HepG2 (cell line): Measurements from ENCODE around the gene HOXD12. TPM values are rescaled to one million over a fixed set of nuclear protein-coding genes. Genes with fewer than 3 reads are reported as not detected.

Source experiments
- ATAC-seq: fragments of 200-7000 bp; cut with Tn5 transposase; 3 replicates; pipeline ENCODE4 v1.9.1; 2020; ENCODE audit warnings: mild to moderate bottlenecking, moderate library complexity
- BruUV-seq: library from RNA; stranded (reverse); fragments of 400-500 nt; replicated peaks from 2 replicates; lab custom pipeline; 2021; lab: Mats Ljungman, UMichigan
- CTCF ChIA-PET: fragments of 300-600 bp; formaldehyde crosslinking; extraction: SDS; loops from one replicate; lab custom pipeline; 2021; ENCODE audit warnings: low total read pairs, inconsistent platforms, low intra/inter-chr PET ratio; lab: Yijun Ruan, JAX
- POLR2A ChIA-PET: fragments of 350-600 bp; sonication (Branson Sonifier 250); formaldehyde crosslinking; loops from one replicate; lab custom pipeline; 2020; ENCODE audit warnings: antibody characterized with exemption, inconsistent platforms; lab: Yijun Ruan, JAX
- DNase-seq: peaks from one replicate; pipeline ENCODE4 v3.0.0-alpha.2; 2015; ENCODE audit warnings: low spot score
- FAIRE-seq: peaks from 3 replicates; lab custom pipeline; 2011; peaks lifted over from hg19 to GRCh38; lab: Jason Lieb, UNC
- H2AFZ ChIP-seq: one replicate; pipeline ENCODE4 v1.6.1; 2011; ENCODE audit warnings: low read length, inconsistent platforms
- H3K27ac ChIP-seq: fragments of 300-600 bp; 3 replicates; pipeline ENCODE4 v1.8.0; 2011; ENCODE audit warnings: mixed run types, mild to moderate bottlenecking, mixed read lengths, low read length, inconsistent platforms; ENCODE audit not compliant: insufficient read depth; ENCODE audit errors: extremely low read length
- H3K27me3 ChIP-seq, 2 experiments: fragments of 200-600 bp in 1 of 2; 2 replicates in 1 of 2; 3 replicates in 1 of 2; pipeline versions ENCODE4 v1.6.0 to v1.8.0; 2011; ENCODE audit warnings: low read length in 2 of 2, mild to moderate bottlenecking in 2 of 2, moderate library complexity in 2 of 2, inconsistent platforms in 1 of 2; ENCODE audit not compliant: insufficient read depth in 2 of 2, control insufficient read depth in 1 of 2
- H3K36me3 ChIP-seq, 2 experiments: fragments of 200-600 bp in 1 of 2; replicated peaks in 1 of 2; 2 replicates in 1 of 2; 3 replicates in 1 of 2; pipeline versions ENCODE4 v1.5.1 to v1.8.0; 2011; ENCODE audit warnings: low read length in 2 of 2, inconsistent platforms in 1 of 2; ENCODE audit not compliant: insufficient read depth in 2 of 2, control insufficient read depth in 1 of 2
- H3K4me1 ChIP-seq: 2 replicates; pipeline ENCODE4 v1.5.1; 2012; ENCODE audit warnings: low read length, inconsistent platforms; ENCODE audit not compliant: insufficient read depth
- H3K4me2 ChIP-seq: 2 replicates; pipeline ENCODE4 v1.6.0; 2011; ENCODE audit warnings: low read depth, low read length, inconsistent platforms
- H3K4me3 ChIP-seq, 3 experiments: fragments of 200-600 bp in 1 of 3; sonication (generic), shearing (Covaris generic) in 1 of 3; replicated peaks in 1 of 3; 2 replicates each; pipeline ENCODE4 v1.5.1; 2011 to 2016; ENCODE audit warnings: low read length in 3 of 3, inconsistent platforms in 2 of 3, low read depth in 2 of 3, mild to moderate bottlenecking in 2 of 3, control low read depth in 1 of 3, mixed read lengths in 1 of 3; ENCODE audit not compliant: insufficient read depth in 1 of 3
- H3K79me2 ChIP-seq: one replicate; pipeline ENCODE4 v1.6.1; 2011; ENCODE audit warnings: low read length, inconsistent platforms; ENCODE audit not compliant: insufficient read depth
- H3K9ac ChIP-seq: 2 replicates; pipeline ENCODE4 v1.6.0; 2011; ENCODE audit warnings: mild to moderate bottlenecking, low read depth, low read length, inconsistent platforms; ENCODE audit not compliant: insufficient read depth
- H3K9me3 ChIP-seq: 2 replicates; pipeline ENCODE4 v1.5.1; 2012; ENCODE audit warnings: mild to moderate bottlenecking, low read length
- H4K20me1 ChIP-seq: 2 replicates; pipeline ENCODE4 v1.6.0; 2011; ENCODE audit warnings: inconsistent platforms, mild to moderate bottlenecking, low read length, moderate library complexity; ENCODE audit not compliant: insufficient read depth
- CEBPG ChIP-seq: IDR thresholded peaks from 2 replicates; pipeline ENCODE4 v1.6.1; 2016
- GTF3A ChIP-seq: sonication (generic); formaldehyde crosslinking; conservative IDR thresholded peaks from 2 replicates; pipeline ENCODE4 v1.4.0; 2020; ENCODE audit warnings: mild to moderate bottlenecking, missing genetic modification reagents
- HOXA5 ChIP-seq: sonication (generic); formaldehyde crosslinking; IDR thresholded peaks from 2 replicates; pipeline ENCODE4 v1.4.0; 2020; ENCODE audit warnings: missing genetic modification reagents
- KDM5A ChIP-seq: fragments of 200-600 bp; sonication (generic); IDR thresholded peaks from 2 replicates; pipeline ENCODE4 v1.7.0; 2018; ENCODE audit warnings: antibody characterized with exemption, mild to moderate bottlenecking, low read length, borderline replicate concordance
- NFRKB ChIP-seq: fragments of 450-650 bp; IDR thresholded peaks from 2 replicates; pipeline ENCODE4 v1.6.1; 2017
- YY1 ChIP-seq: IDR thresholded peaks from 2 replicates; pipeline ENCODE4 v1.6.1; 2011; ENCODE audit warnings: low read length, low read depth, moderate library complexity, mild to moderate bottlenecking; ENCODE audit not compliant: insufficient read depth, insufficient replicate concordance
- ZFY ChIP-seq: sonication (generic); formaldehyde crosslinking; IDR thresholded peaks from 2 replicates; pipeline ENCODE4 v1.4.0; 2020; ENCODE audit warnings: missing genetic modification reagents
- ZNF160 ChIP-seq: sonication (generic); formaldehyde crosslinking; IDR thresholded peaks from 2 replicates; pipeline ENCODE4 v1.8.0; 2022; ENCODE audit warnings: mild to moderate bottlenecking, inconsistent platforms, missing genetic modification reagents
- ZNF572 ChIP-seq: sonication (generic); formaldehyde crosslinking; IDR thresholded peaks from 2 replicates; pipeline ENCODE4 v1.5.1; 2020; ENCODE audit warnings: mild to moderate bottlenecking, missing genetic modification reagents
- ZNF709 ChIP-seq: sonication (generic); formaldehyde crosslinking; IDR thresholded peaks from 2 replicates; pipeline ENCODE4 v1.5.0; 2020; ENCODE audit warnings: mild to moderate bottlenecking, missing genetic modification reagents
- ZNF737 ChIP-seq: sonication (generic); formaldehyde crosslinking; IDR thresholded peaks from 2 replicates; pipeline ENCODE4 v1.5.0; 2020; ENCODE audit warnings: missing genetic modification reagents, mild to moderate bottlenecking, borderline replicate concordance
- ZNF776 ChIP-seq: sonication (generic); formaldehyde crosslinking; IDR thresholded peaks from 2 replicates; pipeline ENCODE4 v1.4.0; 2020; ENCODE audit warnings: mild to moderate bottlenecking, missing genetic modification reagents
- ZNF777 ChIP-seq: sonication (generic); formaldehyde crosslinking; IDR thresholded peaks from 2 replicates; pipeline ENCODE4 v1.4.0; 2020; ENCODE audit warnings: missing genetic modification reagents
- WGBS: methylation state at CpG from one replicate; pipeline ENCODE4 v1.1.6; 2017; ENCODE audit warnings: low lambda C conversion rate; 5-methylcytosine and 5-hydroxymethylcytosine counted together
- in situ Hi-C: cut with HindIII; loops from 2 replicates; pipeline ENCODE4 v1.10.0; 2017; ENCODE audit warnings: low pct_unique_long_range_greater_than_20kb; ENCODE audit not compliant: extremely low pct_ligation_motif_present
- intact Hi-C: fragments of 100-400 bp; cut with micrococcal nuclease; formaldehyde crosslinking; loops from one replicate; pipeline ENCODE4 v1.10.0; 2022; ENCODE audit not compliant: unreplicated experiment
- polyA plus RNA-seq, 8 experiments: library from polyadenylated mRNA; depleted of rRNA in 3 of 8; stranded (reverse) in 7 of 8; unstranded in 1 of 8; fragments of >200 nt; fragmentation: Illumina TruSeq in 4 of 8; extraction: Trizol in 4 of 8; gene quantifications; 2 replicates each; pipeline versions ENCODE4 v1.2.1 to v1.2.3, GENCODE V29; 2011 to 2016; ENCODE audit warnings: low read depth in 4 of 8, missing spikeins in 1 of 8, mixed read lengths in 1 of 8; ENCODE audit not compliant: insufficient read depth in 1 of 8
- total RNA-seq, 5 experiments: library from RNA; depleted of rRNA; stranded (reverse); fragments of >200 nt; fragmentation: Illumina TruSeq; extraction: Trizol; gene quantifications; 2 replicates each; pipeline ENCODE4 v1.2.3, GENCODE V29; 2016; ENCODE audit warnings: low read depth in 1 of 5
- TF ChIP-seq, protein P1 (sequence below): sonication (generic); formaldehyde crosslinking; IDR thresholded peaks from 2 replicates; pipeline ENCODE4 v1.5.1; 2020; ENCODE audit warnings: mild to moderate bottlenecking, moderate library complexity, missing genetic modification reagents
- TF ChIP-seq, protein P2 (sequence below): sonication (generic); formaldehyde crosslinking; IDR thresholded peaks from 2 replicates; pipeline ENCODE4 v1.4.0; 2020; ENCODE audit warnings: missing genetic modification reagents
- TF ChIP-seq, protein P3 (sequence below): sonication (generic); formaldehyde crosslinking; IDR thresholded peaks from 2 replicates; pipeline ENCODE4 v1.5.1; 2020; ENCODE audit warnings: missing genetic modification reagents, mild to moderate bottlenecking, borderline replicate concordance

Gene HOXD12
- total and polyA plus RNA-seq, 2 of the 13 experiments (the other 11 are each of a cell fraction or from before 2014, with no cell fraction given): not detected

DNA sequence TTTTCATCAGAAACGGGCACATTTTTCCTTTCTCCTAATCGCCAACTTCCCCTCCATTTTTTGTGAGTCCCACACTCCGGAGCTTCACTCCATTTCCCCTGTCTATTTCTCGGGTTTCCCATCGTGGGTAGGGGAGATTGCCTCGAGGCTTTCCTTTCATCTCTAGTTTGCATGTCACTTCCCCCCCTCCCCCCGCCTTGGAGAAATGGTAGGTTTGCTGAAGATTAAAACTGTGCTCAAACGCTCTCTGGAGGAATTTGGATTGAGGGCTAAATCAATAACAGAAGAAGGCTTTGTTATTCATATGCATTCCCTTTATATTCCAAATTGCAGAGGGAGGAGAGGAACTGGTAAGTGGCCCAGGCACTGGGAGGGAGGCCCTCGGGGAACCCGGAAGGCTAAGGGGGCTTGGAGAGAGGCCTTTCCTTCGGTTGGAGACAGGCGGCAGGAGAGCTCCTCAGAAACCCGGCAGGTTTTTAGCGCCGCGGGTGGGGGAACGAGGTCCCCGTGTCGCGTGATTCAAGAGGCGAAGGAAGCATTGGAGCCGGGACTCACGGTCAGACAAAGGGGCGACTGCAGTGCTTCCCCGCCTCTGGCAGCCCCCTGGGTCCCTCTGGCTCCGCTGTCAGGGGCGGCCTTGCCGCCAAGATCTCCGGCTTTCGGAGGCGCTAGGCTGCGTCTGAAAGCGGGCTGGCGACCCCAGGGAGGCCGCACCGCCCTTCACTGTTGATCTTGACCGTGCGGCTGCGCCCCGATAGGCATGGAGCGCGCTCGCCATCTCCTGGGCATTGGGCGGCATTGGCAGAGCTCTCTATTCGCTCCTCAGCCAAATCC lies 2.4 kb upstream of the HOXD12 start (continued):
- TF ChIP-seq GTF3A (CRISPR knock-in tag): no peak
- peak; percentile 33; the same call in 1 of the 2 replicates for TF ChIP-seq ZNF160 (CRISPR knock-in tag)
- peak; percentile 26; the same call in 1 of the 2 replicates for TF ChIP-seq ZNF709 (CRISPR knock-in tag)

DNA sequence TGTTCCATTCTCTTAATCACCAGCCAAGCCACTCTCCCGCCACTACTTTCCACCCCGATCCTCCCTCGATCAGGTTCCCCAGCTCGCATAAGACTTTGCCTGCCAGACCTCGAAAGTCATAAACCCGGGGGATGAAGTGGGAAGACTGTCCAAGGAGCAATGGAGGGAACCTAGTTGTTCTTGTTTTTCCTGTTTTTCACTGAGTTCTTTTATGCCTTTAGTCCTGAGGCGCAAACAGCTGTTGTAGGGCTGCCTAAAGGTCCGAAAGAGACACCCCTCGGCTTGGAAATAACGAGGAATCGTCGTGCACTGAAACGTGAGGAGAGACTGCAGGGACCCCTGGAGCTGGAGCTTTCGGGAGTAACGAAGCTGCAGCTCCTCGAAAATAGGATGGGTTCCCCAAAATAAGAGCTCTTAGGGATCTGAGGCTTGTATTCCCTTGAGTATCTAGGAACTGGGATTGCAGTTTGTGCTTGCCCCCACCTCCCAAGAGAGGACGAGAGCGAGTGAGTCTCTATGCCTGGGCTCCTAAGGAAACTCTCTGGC lies 1.7 kb upstream of the HOXD12 start:
- no peak overlapping the region for H3K9ac ChIP-seq
- H2AFZ ChIP-seq: no peak overlapping the region
- intact Hi-C loops (loop anchor here (1.0 to 5.0 kb wide), 6 partner anchors 408 to 896 kb away; no protein-coding TSS in a partner anchor), in situ Hi-C loops (loop anchor here (5.0 kb wide), 2 partner anchors 411 to 731 kb away; no protein-coding TSS in a partner anchor)
- 9% methylated on average over 18 of the region's 18 CpGs for WGBS
- no peaks in the 10 kb centered on the region for H4K20me1 ChIP-seq
- no peak for DNase-seq
- ChIA-PET CTCF (interaction anchor here (0.8 to 3.0 kb wide), 6 partner anchors 408 to 1398 kb away, joined by 3 to 33 read pairs (median 16); no protein-coding TSS in a partner anchor), POLR2A (no interaction called here)
- peak overlapping the region in 1 of 3 experiments; percentile 75; a peak in 1 of 6 replicates for H3K4me3 ChIP-seq
- H3K9me3 ChIP-seq: no peaks in the 10 kb centered on the region
- peaks cover 17% of the 10 kb centered on the region for H3K4me1 ChIP-seq
- H3K27ac ChIP-seq: no peak overlapping the region
- no peaks in the 10 kb centered on the region for H3K79me2 ChIP-seq
- no TSS peak for BruUV-seq
- peaks cover 28 to 98% of the 10 kb centered on the region in 2 experiments for H3K27me3 ChIP-seq
- peak overlapping the region; percentile 91 for H3K4me2 ChIP-seq
- ATAC-seq: no peak
- FAIRE-seq: no peak
- H3K36me3 ChIP-seq: no peaks in the 10 kb centered on the region
- no peak for TF ChIP-seq KDM5A
- TF ChIP-seq, protein P1, sequence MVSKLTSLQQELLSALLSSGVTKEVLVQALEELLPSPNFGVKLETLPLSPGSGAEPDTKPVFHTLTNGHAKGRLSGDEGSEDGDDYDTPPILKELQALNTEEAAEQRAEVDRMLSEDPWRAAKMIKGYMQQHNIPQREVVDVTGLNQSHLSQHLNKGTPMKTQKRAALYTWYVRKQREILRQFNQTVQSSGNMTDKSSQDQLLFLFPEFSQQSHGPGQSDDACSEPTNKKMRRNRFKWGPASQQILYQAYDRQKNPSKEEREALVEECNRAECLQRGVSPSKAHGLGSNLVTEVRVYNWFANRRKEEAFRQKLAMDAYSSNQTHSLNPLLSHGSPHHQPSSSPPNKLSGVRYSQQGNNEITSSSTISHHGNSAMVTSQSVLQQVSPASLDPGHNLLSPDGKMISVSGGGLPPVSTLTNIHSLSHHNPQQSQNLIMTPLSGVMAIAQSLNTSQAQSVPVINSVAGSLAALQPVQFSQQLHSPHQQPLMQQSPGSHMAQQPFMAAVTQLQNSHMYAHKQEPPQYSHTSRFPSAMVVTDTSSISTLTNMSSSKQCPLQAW: no peak
- TF ChIP-seq, protein P2, sequence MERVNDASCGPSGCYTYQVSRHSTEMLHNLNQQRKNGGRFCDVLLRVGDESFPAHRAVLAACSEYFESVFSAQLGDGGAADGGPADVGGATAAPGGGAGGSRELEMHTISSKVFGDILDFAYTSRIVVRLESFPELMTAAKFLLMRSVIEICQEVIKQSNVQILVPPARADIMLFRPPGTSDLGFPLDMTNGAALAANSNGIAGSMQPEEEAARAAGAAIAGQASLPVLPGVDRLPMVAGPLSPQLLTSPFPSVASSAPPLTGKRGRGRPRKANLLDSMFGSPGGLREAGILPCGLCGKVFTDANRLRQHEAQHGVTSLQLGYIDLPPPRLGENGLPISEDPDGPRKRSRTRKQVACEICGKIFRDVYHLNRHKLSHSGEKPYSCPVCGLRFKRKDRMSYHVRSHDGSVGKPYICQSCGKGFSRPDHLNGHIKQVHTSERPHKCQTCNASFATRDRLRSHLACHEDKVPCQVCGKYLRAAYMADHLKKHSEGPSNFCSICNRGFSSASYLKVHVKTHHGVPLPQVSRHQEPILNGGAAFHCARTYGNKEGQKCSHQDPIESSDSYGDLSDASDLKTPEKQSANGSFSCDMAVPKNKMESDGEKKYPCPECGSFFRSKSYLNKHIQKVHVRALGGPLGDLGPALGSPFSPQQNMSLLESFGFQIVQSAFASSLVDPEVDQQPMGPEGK (CRISPR knock-in tag): no peak
- TF ChIP-seq ZNF776: 0 out of 2 replicates have a peak, but pooled peaks have one; percentile 65
- no peak for TF ChIP-seq CEBPG (CRISPR knock-in tag)
- no peak for TF ChIP-seq ZNF737 (CRISPR knock-in tag)
- TF ChIP-seq YY1: no peak
- TF ChIP-seq ZNF572 (CRISPR knock-in tag): 0 out of 2 replicates have a peak, but pooled peaks have one; percentile 73
- no peak for TF ChIP-seq ZNF777 (CRISPR knock-in tag)
- TF ChIP-seq ZNF709 (CRISPR knock-in tag): 0 out of 2 replicates have a peak, but pooled peaks have one; percentile 1
- TF ChIP-seq NFRKB: no peak
- TF ChIP-seq ZFY (CRISPR knock-in tag): no peak
- TF ChIP-seq HOXA5 (CRISPR knock-in tag): no peak
- TF ChIP-seq, protein P3, sequence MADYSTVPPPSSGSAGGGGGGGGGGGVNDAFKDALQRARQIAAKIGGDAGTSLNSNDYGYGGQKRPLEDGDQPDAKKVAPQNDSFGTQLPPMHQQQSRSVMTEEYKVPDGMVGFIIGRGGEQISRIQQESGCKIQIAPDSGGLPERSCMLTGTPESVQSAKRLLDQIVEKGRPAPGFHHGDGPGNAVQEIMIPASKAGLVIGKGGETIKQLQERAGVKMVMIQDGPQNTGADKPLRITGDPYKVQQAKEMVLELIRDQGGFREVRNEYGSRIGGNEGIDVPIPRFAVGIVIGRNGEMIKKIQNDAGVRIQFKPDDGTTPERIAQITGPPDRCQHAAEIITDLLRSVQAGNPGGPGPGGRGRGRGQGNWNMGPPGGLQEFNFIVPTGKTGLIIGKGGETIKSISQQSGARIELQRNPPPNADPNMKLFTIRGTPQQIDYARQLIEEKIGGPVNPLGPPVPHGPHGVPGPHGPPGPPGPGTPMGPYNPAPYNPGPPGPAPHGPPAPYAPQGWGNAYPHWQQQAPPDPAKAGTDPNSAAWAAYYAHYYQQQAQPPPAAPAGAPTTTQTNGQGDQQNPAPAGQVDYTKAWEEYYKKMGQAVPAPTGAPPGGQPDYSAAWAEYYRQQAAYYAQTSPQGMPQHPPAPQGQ (CRISPR knock-in tag): 0 out of 2 replicates have a peak, but pooled peaks have one; percentile 5
